SIG-M5 (cell line): ENCODE measurements around the gene RASEF.

ENCODE experiments used
- DNase-seq: peaks from one replicate; lab custom pipeline; 2025; lab: John Stamatoyannopoulos, UW

RASEF gene

GRCh38 chr9:83012922-83013838, 49.8 kb downstream of the RASEF start:
- no peak for DNase-seq

GRCh38 chr9:83012168-83012921, 50.6 kb downstream of the RASEF start:
- no peak for DNase-seq

- no peak for DNase-seq
Observed at GRCh38 chr9:83011611-83012010, 51.3 kb downstream of the RASEF start.

GRCh38 chr9:83007521-83008300, 55.2 kb downstream of the RASEF start:
- DNase-seq, result no peak

- no peak for DNase-seq
Observed at GRCh38 chr9:83006378-83006777, 56.6 kb downstream of the RASEF start.

GRCh38 chr9:83005963-83006362, 57.0 kb downstream of the RASEF start:
- no peak for DNase-seq

GRCh38 chr9:83005361-83005760, 57.6 kb downstream of the RASEF start:
- DNase-seq, result no peak

- no peak for DNase-seq
Observed at GRCh38 chr9:83002329-83002728, 60.6 kb downstream of the RASEF start.

- no peak for DNase-seq
Observed at GRCh38 chr9:83000765-83001164, 62.2 kb downstream of the RASEF start.

GRCh38 chr9:82998409-82998808, 64.5 kb downstream of the RASEF start:
- no peak for DNase-seq

- DNase-seq, result no peak
Observed at GRCh38 chr9:82997476-82998140, 65.3 kb downstream of the RASEF start.

- no peak for DNase-seq
Observed at GRCh38 chr9:82996941-82997340, 66.0 kb downstream of the RASEF start.

- DNase-seq, result no peak
Observed at GRCh38 chr9:82993856-82994605, 68.9 kb downstream of the RASEF start.

GRCh38 chr9:82991671-82992070, 71.3 kb downstream of the RASEF start:
- DNase-seq, result no peak

- DNase-seq, result no peak
Observed at GRCh38 chr9:82989929-82990328, 73.0 kb downstream of the RASEF start.

- DNase-seq, result no peak
Observed at GRCh38 chr9:82988488-82988887, 74.5 kb downstream of the RASEF start.

- no peak for DNase-seq
Observed at GRCh38 chr9:82987370-82988189, 75.4 kb downstream of the RASEF start.

GRCh38 chr9:82981552-82981951, 81.4 kb downstream of the RASEF start:
- no peak for DNase-seq

GRCh38 chr9:82975176-82975575, 87.8 kb downstream of the RASEF start:
- no peak for DNase-seq

- no peak for DNase-seq
Observed at GRCh38 chr9:82972446-82972845, 90.5 kb downstream of the RASEF start.
